PC-9 (cell line): Measurements from ENCODE around the gene SUGCT.

Experiments
- EZH2 ChIP-seq: fragments of 200-600 bp; sonication (generic); IDR thresholded peaks from 2 replicates; pipeline ENCODE4 v1.8.0; 2017; ENCODE audit warnings: antibody characterized with exemption, low read depth
- TF ChIP-seq, protein P1 (sequence below): fragments of 200-600 bp; sonication (generic); conservative IDR thresholded peaks from 2 replicates; pipeline ENCODE4 v1.6.1; 2017; ENCODE audit warnings: mixed run types, antibody characterized with exemption, mild to moderate bottlenecking, moderate library complexity

DNA sequence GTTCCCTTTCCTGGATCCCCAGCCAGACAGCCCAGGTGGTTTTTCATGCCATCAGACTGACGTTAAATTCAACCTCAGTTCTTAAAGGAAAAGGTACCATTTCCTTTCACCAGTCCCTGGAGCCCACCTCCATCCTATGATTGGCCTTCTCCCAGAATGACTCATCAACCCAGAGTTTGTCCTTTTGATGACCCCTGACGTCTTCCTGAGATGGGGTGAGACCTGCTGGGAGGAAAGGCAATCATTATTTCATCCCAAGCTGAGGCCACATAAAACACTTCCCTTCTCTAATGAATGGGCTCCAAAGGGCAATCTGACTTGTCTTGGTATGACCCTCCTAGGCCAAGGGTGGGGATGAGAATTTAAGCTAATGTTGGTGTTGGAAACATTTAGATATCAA, 750.7 kb downstream of the SUGCT start:
- no peak for TF ChIP-seq EZH2
- TF ChIP-seq, protein P1, sequence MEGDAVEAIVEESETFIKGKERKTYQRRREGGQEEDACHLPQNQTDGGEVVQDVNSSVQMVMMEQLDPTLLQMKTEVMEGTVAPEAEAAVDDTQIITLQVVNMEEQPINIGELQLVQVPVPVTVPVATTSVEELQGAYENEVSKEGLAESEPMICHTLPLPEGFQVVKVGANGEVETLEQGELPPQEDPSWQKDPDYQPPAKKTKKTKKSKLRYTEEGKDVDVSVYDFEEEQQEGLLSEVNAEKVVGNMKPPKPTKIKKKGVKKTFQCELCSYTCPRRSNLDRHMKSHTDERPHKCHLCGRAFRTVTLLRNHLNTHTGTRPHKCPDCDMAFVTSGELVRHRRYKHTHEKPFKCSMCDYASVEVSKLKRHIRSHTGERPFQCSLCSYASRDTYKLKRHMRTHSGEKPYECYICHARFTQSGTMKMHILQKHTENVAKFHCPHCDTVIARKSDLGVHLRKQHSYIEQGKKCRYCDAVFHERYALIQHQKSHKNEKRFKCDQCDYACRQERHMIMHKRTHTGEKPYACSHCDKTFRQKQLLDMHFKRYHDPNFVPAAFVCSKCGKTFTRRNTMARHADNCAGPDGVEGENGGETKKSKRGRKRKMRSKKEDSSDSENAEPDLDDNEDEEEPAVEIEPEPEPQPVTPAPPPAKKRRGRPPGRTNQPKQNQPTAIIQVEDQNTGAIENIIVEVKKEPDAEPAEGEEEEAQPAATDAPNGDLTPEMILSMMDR = no peak
